Measurements from ENCODE around the gene LIX1L. TPM values are rescaled to one million over a fixed set of nuclear protein-coding genes. Genes with fewer than 3 reads are reported as not detected.

The LIX1L gene
- total and polyA plus RNA-seq, 2 of the 13 experiments (the other 11 are each of a cell fraction or from before 2014, with no cell fraction given) = 8.1 to 24.9 TPM

DNA sequence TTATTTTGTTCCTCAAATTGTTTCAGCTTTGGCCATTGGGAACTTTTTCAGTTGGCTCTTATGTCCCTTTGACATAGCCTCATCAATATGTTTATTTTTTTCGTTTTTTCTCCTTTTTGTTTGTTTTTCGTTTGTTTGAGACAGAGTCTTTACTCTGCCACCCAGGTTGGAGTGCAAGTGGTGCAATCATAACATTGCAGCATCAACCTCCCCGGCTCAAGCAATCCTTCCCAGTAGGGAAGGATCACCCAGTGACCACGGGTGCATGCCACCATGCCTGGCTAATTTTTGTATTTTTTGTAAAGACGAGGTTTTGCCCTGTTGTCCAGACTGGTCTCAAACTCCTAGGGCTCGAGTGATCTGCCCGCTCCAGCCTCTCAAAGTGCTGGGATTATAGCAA lies 14.8 kb upstream of the LIX1L start (continued):
- TF ChIP-seq GATAD2A (CRISPR knock-in tag; IDR thresholded peaks at IDR 0.05) (peak; percentile 91), REPIN1 (CRISPR knock-in tag; IDR thresholded peaks at IDR 0.05; ENCODE audit: borderline replicate concordance, low read depth) (no peak), XBP1 (CRISPR knock-in tag; IDR thresholded peaks at IDR 0.05) (no peak), ZNF235 (CRISPR knock-in tag; IDR thresholded peaks at IDR 0.05; ENCODE audit: borderline replicate concordance) (no peak), SCMH1 (CRISPR knock-in tag; IDR thresholded peaks at IDR 0.05; ENCODE audit: borderline replicate concordance) (no peak), ZNF547 (CRISPR knock-in tag; IDR thresholded peaks at IDR 0.05) (no peak), HCFC1 (IDR thresholded peaks at IDR 0.05; ENCODE audit: low read depth, low read length) (no peak), ZNF839 (CRISPR knock-in tag; IDR thresholded peaks at IDR 0.05; ENCODE audit: borderline replicate concordance) (no peak), MIXL1 (CRISPR knock-in tag; IDR thresholded peaks at IDR 0.05) (0 out of 2 replicates have a peak, but pooled peaks have one; percentile 29), ZNF615 (CRISPR knock-in tag; IDR thresholded peaks at IDR 0.05; ENCODE audit: borderline replicate concordance) (no peak), ZNF496 (CRISPR knock-in tag; IDR thresholded peaks at IDR 0.05; ENCODE audit: insufficient replicate concordance) (no peak), ATM (IDR thresholded peaks at IDR 0.05; ENCODE audit: borderline replicate concordance) (no peak), ARNT (IDR thresholded peaks at IDR 0.05) (no peak), ZNF207 (IDR thresholded peaks at IDR 0.05; ENCODE audit: borderline replicate concordance) (no peak), SOX6 (IDR thresholded peaks at IDR 0.05) (no peak), SOX6 (CRISPR knock-in tag; IDR thresholded peaks at IDR 0.05) (peak; percentile 80), U2AF2 (IDR thresholded peaks at IDR 0.05; ENCODE audit: low read depth, low read length) (no peak), RARG (CRISPR knock-in tag; IDR thresholded peaks at IDR 0.05; ENCODE audit: low read depth) (no peak), ZNF44 (CRISPR knock-in tag; IDR thresholded peaks at IDR 0.05) (no peak)
- TF ChIP-seq, protein P1, sequence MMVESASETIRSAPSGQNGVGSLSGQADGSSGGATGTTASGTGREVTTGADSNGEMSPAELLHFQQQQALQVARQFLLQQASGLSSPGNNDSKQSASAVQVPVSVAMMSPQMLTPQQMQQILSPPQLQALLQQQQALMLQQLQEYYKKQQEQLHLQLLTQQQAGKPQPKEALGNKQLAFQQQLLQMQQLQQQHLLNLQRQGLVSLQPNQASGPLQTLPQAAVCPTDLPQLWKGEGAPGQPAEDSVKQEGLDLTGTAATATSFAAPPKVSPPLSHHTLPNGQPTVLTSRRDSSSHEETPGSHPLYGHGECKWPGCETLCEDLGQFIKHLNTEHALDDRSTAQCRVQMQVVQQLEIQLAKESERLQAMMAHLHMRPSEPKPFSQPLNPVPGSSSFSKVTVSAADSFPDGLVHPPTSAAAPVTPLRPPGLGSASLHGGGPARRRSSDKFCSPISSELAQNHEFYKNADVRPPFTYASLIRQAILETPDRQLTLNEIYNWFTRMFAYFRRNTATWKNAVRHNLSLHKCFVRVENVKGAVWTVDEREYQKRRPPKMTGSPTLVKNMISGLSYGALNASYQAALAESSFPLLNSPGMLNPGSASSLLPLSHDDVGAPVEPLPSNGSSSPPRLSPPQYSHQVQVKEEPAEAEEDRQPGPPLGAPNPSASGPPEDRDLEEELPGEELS (CRISPR knock-in tag; IDR thresholded peaks at IDR 0.05) = peak; percentile 63; the same call in 1 of the 2 replicates
- TF ChIP-seq, protein P2, sequence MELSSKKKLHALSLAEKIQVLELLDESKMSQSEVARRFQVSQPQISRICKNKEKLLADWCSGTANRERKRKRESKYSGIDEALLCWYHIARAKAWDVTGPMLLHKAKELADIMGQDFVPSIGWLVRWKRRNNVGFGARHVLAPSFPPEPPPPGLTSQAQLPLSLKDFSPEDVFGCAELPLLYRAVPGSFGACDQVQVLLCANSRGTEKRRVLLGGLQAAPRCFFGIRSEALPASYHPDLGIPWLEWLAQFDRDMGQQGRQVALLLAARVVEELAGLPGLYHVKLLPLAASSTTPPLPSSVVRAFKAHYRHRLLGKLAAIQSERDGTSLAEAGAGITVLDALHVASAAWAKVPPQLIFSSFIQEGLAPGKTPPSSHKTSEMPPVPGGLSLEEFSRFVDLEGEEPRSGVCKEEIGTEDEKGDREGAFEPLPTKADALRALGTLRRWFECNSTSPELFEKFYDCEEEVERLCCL (CRISPR knock-in tag; IDR thresholded peaks at IDR 0.05; ENCODE audit: borderline replicate concordance) = no peak
- TF ChIP-seq, protein P3, sequence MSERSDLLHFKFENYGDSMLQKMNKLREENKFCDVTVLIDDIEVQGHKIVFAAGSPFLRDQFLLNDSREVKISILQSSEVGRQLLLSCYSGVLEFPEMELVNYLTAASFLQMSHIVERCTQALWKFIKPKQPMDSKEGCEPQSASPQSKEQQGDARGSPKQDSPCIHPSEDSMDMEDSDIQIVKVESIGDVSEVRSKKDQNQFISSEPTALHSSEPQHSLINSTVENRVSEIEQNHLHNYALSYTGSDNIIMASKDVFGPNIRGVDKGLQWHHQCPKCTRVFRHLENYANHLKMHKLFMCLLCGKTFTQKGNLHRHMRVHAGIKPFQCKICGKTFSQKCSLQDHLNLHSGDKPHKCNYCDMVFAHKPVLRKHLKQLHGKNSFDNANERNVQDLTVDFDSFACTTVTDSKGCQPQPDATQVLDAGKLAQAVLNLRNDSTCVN (CRISPR knock-in tag; IDR thresholded peaks at IDR 0.05; ENCODE audit: borderline replicate concordance) = no peak
- TF ChIP-seq, protein P4, sequence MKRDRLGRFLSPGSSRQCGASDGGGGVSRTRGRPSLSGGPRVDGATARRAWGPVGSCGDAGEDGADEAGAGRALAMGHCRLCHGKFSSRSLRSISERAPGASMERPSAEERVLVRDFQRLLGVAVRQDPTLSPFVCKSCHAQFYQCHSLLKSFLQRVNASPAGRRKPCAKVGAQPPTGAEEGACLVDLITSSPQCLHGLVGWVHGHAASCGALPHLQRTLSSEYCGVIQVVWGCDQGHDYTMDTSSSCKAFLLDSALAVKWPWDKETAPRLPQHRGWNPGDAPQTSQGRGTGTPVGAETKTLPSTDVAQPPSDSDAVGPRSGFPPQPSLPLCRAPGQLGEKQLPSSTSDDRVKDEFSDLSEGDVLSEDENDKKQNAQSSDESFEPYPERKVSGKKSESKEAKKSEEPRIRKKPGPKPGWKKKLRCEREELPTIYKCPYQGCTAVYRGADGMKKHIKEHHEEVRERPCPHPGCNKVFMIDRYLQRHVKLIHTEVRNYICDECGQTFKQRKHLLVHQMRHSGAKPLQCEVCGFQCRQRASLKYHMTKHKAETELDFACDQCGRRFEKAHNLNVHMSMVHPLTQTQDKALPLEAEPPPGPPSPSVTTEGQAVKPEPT (CRISPR knock-in tag; IDR thresholded peaks at IDR 0.05; ENCODE audit: low read depth) = no peak
- TF ChIP-seq, protein P5, sequence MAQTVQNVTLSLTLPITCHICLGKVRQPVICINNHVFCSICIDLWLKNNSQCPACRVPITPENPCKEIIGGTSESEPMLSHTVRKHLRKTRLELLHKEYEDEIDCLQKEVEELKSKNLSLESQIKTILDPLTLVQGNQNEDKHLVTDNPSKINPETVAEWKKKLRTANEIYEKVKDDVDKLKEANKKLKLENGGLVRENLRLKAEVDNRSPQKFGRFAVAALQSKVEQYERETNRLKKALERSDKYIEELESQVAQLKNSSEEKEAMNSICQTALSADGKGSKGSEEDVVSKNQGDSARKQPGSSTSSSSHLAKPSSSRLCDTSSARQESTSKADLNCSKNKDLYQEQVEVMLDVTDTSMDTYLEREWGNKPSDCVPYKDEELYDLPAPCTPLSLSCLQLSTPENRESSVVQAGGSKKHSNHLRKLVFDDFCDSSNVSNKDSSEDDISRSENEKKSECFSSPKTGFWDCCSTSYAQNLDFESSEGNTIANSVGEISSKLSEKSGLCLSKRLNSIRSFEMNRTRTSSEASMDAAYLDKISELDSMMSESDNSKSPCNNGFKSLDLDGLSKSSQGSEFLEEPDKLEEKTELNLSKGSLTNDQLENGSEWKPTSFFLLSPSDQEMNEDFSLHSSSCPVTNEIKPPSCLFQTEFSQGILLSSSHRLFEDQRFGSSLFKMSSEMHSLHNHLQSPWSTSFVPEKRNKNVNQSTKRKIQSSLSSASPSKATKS (CRISPR knock-in tag; IDR thresholded peaks at IDR 0.05) = no peak

All from HepG2 (cell line).